OCI-LY7 (cell line): ENCODE data around the gene NTM.

Source experiments
- CTCF ChIP-seq: fragments of 200-600 bp; sonication (generic); conservative IDR thresholded peaks from 2 replicates; pipeline ENCODE4 v1.5.1; 2014; ENCODE audit warnings: mild to moderate bottlenecking, antibody characterized with exemption, low read length, moderate library complexity, mixed read lengths
- EZH2phosphoT487 ChIP-seq: fragments of 200-600 bp; sonication (generic); IDR thresholded peaks from 2 replicates; pipeline ENCODE4 v1.6.1; 2018; ENCODE audit warnings: low read depth, borderline replicate concordance, mild to moderate bottlenecking, mixed run types, antibody characterized with exemption, low read length, moderate library complexity, mixed read lengths

- no peak for TF ChIP-seq CTCF
- no peak for TF ChIP-seq EZH2phosphoT487
Observed at GRCh38 chr11:131838016-131838415, 467.6 kb downstream of the NTM start.
